HG02981 (cell line): ENCODE data around the gene KCNK16.

Experiments used
- ATAC-seq: cut with Tn5 transposase; IDR thresholded peaks from one replicate; pipeline ENCODE4 v1.9.1; 2021; ENCODE audit warnings: mild to moderate bottlenecking, moderate library complexity; ENCODE audit not compliant: unreplicated experiment

Gene KCNK16

DNA sequence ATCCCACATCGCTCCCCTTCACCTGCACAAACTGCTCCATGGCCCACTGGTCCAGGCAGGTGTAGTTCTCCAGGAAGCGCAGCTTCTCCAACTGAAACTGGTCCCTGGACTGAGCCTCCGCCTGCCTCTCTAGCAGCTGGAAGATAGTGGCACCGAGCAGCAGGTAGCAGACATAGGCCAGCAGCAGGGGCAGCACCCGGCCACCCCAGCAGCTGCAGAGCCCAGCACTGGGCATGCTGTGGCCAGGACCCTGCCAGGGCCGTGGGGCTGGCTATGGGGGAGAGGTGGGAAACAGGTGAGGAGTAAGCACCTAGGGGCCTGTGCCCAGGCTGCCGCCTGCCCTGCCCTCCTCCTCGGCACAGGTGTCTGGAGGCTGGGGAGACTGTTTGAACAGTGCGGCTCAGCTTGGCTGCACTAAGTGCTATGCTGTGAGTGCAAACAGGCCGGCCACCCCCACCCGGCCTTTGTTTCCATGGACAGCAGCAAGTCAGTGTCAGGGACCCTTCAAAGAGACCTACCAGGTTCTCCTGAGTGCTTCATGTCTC, at the start of gene KCNK16:
Gene KCNK16 (minus strand): TSS at position 397 of the 545 bp plus-strand sequence. CDS start 162 bp downstream, at position 235.
- ATAC-seq, result no peak

DNA sequence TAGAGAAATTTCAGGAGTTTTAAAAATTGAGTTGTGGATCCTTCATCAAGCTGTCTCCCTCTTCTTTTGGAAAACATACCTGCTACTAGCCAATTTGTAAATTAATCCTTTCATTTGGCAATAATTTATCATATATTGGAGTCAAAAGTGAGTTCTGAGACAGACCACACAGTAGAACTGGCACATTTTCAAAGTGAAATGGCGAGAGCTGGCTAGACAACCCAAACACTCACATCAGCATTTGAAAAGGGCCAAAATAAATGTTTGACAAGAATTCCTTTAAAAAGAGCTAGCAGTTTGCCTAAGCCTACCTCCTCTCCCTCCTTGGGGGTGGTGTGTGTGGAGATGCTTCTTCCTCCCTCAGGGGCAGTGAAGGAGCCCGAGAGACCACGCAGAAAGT, 47.9 kb upstream of the KCNK16 start:
- ATAC-seq, result no peak

DNA sequence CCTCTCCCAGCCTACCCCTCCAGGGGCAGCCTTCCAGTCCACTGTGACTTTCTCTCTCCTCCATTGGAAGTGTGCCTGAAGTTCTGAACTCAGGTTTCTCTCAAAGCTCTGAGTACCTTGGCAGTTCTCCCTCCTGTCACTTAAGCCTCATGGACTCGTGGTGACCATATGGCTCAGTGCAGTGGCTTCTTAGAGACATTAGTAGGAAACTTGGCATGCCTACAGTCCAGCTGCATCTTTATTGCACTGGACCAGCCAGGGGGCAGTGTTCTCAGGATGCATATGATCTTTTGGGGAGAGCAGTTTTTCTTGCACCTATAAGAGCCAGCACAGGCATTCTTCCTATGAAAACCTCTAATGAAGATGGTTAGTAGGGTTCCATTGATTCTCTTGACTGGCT, 47.5 kb upstream of the KCNK16 start:
- ATAC-seq, result no peak

DNA sequence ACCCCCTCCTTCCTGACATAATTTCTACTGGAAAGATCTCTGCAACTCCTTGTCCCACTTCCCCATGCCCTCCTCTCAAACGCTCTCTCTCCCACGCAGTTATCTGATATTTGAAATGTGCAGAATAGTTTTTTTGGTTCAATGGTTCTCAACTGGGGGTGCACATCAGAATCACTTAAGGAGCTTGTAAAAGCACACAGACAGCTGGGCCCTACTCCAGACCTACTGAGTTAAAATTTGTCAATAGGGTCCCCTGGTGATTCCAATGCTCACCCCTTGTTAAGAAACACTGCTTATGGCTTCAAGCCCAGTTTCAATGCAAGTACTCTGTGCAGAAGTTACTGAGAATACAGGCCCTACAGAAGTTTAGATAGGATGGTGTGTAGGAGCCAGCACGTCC, 45.2 kb upstream of the KCNK16 start:
- no peak for ATAC-seq

DNA sequence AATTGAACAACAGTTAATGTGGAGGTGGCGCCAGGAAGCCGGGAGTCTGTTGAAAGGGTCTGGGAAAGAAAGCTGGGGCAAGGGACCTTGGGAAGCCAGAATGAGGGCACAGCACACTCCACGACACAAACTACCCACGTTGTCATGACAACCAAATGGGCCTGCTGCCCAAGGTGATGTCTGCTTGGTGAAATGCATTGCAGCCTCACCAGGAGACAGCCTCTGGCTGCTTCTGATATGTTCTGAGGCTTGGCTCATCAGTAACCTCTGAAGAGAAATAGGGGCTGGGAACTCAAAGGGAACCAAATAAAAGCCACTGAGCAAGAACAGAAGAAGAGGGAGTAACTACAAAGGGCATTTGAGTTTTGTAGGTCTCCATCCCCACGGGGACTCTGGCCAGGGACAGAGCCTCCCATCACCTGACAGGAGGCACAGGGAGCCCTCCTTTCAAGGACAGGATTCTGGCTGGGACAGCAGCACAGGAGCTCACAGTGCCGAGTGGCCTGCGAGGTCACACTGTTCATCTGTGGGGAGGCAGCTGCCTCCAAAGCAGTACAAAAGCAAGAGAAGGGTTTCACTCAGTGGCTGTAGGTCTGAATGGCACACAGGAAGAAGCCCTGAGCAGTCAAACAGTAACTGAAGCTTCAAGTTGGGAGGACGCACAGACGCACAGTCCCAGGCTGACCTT, 44.6 kb upstream of the KCNK16 start:
- no peak for ATAC-seq

DNA sequence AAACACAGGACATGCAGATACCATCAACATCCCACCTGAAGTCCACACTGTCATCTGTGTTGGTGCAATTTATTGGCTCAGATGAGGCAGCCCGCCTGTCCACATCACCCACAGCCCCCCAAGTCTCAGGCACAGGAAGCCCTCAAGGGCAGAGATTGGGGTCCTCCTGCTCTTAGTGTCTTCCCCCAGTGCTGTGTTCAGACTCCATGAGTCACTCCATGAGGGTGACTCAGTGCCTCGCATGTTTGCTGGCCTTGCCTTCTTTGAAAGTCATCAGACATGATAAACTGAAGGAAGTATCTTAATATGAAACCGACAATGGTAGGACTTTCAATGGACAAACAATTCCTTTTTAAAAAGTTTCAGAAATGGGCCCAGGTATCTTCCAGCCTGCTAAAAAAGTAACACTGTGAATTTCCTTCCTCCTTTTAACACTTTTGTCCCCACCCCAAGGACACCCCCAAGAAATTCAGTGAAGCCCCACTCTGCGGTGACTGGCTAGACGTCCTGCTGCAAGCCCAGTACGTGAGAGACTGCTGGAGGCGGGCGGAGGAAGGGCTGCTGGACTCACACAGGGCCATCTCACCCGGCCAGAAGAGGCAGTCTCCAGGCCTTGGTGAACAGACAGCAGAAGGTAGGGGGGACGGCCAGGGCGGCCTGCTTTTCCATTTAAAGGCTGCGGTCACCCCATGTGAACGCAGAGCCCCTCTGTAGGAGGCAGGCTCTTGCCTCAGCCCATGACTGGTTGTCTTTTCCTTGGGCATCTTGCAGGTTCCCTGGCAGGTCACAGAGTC, 43.0 kb upstream of the KCNK16 start:
- ATAC-seq, result no peak

DNA sequence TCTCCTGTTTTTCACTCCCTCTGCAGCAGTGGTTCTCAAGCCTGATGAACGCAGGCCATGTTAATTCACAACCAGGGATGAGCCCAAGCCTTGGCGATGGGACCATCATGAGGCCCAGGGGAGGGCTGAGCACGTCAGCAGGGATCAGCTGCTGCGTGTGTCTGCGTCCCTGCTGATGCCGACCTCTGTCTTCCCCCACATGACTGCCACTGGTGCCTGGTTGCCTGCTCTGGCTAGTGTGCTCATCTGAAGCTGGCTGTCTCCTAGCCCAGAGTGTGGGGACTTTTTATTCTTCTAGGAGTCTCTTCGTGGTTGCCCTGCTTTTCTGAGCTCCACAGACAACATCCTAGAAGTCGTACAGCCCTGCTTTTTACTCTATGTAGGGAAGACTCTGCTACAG, 40.8 kb upstream of the KCNK16 start:
- no peak for ATAC-seq

DNA sequence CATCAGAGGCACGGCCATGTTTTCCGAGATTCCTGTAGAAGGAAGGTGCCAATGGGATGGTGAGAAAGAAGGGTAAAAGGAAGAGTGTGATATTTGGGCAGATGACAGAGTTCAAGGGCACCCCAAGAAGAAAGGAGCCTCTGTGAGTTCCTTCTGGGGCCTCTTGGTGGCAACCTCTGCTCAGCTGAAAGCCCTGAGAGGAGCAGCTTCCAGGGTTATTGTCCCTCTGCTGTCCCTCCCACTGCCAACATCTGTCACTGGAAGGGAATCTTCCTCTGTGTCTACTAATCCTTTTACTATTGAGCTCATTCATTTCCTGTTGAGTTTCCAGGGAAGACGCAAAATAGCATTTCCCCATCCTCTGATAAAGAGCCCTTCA, 40.0 kb upstream of the KCNK16 start:
- ATAC-seq, result no peak

DNA sequence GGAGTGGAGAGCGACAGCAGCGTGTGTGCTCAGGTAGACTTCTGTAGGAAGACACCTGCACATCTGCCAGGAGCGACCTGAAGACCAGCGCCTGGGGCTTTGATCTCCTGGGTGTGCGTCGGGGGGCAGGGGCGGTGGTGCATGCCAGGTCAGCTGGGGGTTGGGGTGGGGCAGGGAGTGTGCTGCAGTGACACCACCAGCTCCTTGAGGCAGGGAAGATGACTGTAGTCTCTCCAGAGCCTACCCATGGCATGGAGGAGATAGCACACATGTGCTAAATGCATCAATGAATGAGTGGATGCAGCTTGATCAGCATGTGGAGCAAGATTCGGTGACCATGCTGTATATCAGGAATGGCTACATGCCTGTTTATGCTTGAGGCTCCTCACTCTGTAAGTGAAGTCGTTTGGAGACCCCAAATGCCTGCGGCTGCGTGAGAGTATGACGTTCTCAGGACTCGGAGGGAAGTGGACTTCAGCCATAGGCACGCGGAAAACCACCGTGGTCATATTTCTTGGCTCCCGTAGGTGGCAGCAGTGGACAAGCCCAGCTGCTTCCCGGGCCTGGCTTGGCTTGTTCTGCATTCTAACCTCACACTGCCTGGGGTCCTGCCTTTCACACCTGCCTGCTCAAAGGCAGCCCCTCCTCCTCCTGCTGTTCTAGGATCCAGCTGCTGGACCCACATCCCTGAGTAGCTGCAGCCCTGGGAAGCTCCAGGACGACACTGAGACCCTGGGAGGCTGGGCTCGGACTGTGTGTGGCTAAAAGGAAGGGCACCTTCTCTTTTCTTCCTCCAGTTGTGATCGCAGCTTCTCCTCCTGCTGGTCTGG, 39.4 kb upstream of the KCNK16 start:
- peak; percentile 68 for ATAC-seq

DNA sequence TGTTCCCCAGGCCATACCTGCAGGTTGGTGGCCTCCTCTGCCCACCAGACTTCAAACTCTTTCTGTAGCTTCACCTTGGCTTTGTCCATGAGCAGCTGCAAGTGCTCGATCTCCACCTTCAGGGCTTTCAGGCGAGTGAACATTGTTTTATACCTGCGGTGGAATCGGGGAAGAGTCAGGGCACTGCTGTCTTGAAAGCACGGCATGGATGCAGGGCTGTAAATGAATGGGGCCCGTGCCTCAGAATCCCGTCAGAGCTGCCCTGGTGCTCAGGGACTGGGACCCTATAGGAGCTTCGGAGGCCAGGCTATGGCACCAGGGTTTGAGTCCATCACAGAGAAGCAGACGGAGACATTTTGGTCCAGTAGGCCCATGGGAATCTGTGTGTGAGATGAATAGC, 37.9 kb upstream of the KCNK16 start:
- no peak for ATAC-seq

DNA sequence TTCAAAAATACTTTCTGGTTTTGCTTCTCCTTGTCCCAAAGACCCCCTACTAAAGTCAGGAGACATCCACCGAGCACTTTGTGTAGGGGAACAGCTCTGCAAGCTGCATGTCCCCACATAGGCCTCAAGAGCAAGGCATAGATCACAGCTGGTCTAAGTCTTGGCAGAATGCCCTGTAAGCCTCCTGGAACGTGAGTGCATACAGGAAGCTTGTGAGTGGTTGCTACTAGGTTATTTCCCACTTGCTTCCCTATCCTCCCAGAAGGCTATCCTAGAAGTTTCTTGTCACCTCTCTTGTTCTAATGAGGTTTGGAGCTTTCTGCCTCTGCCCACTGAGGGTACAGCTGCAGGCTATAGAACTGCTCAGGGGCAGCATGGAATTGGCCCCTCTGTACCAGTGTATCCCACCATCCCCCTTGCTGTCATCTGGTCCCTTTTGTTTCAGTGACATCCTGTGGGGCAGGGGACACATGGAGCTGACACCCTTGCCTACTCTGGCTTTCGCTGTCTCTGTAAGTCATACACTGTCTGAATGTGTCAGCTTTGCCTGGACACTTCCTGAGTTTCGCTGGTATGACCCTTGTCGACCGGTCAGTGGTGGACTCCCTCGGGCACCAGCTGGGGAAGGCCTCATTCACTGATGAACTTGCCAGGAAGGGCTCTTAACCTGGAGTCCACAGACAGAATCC, 35.6 kb upstream of the KCNK16 start:
- ATAC-seq, result no peak

DNA sequence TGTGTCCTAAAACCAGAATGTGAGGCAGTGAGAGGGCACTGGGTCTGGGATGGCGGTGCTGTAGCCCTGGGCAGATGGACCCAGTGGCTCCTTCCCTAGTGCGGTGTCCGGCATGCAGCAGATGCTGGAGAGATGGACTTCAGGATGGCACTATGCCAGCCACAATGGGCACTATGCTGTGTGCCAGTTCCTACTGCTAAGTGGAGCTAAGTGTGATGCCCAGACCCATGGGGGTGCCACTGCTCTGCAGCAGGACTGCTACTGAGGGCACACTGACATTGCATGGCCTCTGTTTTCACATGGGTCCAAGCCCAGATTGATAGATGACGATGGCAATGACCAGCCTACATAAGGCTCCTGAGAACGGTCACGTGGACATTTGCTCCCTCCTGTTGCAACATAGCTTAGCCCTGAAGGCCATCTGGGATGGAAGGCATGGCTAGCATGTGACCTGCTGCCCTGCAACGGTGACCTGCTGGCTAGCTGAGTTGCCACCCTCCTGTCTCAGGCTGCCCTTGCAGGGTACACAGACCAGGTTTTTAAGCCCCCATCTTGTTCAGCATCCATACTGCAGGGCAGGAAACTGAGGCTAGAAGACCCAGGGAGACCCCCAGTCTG, 31.3 kb upstream of the KCNK16 start:
- no peak for ATAC-seq

DNA sequence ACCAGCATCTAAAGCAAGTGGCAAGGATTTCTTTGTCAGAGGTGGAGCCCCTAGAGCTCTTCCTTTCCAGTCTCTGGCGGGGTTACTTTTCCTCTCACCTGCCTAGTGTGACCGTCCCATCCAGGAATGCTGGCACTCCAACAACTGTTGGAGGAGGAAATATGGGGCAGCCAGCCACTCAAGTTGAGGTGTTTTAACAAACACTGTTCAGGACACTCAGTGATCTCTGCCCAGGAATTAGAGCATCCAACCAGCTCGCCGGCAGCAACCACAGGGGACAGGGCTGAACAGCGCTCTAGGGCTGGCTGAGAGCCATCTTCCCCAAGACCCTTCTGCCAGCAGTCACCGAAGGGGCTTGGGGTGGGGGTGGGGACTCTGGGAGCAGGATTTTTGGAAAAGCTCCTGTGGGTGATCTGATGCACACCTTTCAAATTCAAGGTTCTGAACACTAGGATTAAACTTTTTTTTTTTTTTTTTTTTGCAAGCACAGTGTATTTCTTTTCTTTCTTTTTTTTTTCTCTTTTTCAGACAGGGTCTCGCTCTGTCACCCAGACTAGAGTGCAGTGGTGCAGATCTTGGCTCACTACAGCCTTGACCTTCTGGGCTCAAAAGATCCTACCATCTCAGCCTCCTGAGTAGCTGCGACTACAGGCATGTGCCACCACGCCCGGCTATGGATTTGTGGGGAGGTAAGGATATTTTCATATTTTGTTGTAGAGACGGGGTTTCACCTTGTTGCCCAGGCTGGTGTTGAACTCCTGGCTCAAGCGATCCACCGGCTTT, 28.4 kb upstream of the KCNK16 start:
- no peak for ATAC-seq

DNA sequence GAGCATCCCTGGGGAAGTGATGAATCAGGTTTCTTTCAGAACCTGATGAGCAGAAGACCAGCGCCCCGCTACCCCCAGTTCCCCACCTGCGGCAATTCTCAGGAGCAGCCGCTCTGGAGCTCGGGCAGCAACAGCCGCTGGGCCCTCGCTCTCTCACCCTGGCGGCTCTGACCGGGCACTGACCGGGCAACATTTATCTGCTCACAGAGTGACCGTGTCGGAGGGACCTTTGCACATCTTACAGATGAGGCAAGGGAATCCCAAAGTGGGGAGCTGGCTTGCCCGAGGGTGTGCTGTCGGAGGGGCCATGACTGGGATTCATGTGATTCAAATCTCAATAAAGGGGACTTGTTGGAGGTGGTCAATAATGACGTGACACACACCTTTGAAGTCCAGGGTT, 26.2 kb upstream of the KCNK16 start:
- ATAC-seq, result no peak

DNA sequence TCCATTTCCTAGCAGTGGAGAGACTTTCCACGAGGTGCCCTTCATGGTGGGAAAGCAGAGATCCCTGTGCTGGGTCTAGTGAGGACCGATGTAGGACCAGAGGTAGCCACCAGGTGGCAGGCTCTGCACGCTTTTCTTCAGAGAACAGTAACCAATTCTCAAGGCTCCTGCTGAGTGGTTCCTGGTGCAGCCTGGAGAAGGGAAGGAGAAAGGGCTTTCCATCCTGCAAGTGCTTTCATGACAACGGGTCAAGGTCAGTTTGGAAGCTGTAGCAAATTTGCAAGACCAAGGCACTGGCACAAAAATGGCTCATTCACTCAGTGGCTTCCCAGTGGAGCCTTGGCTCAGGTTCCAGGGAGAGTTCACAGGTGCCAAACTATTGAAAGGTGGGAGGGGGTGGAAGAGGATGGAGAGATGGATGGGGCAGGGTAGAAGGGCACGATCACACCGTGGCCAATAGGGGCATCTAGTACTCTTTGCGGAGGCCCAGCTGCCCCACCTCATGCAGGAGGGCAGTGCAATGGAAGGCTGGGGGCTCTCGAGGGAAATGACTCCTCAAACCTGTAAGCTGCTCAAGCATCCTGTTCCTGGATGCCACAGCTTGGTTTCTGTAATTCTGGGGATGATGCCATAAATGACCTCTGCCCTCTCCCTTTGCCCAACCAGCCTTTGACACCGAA, 25.5 kb upstream of the KCNK16 start:
- ATAC-seq, result peak; percentile 58

DNA sequence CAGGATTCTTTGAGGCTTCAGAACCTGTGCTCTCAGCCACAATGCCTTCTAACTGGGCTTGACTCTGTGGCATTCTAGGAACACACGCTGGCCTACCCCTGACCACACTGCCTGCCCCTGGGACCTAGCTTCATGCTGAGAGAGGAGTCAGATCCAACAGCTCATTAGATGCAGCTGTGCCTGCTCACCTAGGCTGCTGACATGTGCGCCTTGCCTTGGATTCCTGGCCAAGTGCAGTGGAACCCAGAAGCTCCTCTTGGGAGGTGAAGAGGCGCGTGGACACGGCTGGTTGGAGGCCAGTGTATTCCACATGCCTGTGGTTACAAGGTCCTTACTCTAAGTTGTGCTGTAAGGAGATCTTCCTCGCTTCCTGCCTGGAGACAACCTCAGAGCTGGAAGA, 24.7 kb upstream of the KCNK16 start:
- ATAC-seq, result no peak

DNA sequence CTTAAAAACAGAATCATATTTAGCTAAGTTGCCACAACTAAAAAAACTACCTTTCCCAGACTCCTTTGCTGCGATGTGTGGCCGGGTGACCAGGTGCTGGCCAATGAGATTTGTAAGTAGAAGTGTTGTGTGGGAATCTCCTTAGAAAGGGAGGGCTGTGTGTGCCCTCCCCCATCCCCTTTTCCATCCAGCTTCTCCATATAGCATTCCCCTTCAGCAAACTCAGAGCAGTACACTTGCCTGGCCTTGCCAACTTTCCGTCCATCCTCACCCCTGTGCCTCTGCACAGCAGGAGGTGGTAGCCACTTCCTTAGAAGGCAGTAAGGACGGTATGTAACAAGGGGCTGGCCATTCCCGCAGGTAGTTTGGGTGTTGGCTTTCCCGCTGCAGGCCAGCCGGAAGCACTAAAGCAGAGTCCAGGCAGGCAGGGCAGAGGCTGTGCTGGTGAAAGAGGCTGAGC, 22.3 kb upstream of the KCNK16 start:
- no peak for ATAC-seq

DNA sequence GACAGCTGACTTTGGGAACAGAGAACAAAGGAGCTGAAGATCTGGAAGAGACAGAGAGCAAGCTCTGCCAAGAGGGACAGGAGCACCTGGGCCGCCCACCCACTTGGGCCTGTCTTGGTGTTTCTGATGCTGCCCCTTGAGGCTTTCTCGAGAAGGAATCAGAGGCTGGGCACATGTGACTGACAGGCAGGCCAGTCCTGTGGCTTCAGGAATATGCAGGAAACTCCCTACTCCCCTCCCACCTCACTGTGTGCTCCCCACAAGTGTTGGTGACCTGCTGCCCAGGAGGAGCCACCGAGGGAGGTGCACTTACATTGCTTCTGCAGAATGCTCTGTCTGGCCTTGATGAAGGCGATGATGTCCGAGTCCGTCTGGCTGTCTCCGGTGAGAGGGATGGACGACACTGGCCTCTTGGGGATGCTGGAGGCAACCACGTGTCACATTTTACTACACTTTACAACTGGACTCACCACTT, 20.9 kb upstream of the KCNK16 start:
- ATAC-seq, result no peak
